SKM-1 treated with dmso at 0.1 percent for 144 hours (cell line): ENCODE data around the gene BGN.

Experiments
- DNase-seq: peaks from one replicate; lab custom pipeline; 2025; ENCODE audit not compliant: unreplicated experiment; lab: John Stamatoyannopoulos, UW

BGN gene

DNA sequence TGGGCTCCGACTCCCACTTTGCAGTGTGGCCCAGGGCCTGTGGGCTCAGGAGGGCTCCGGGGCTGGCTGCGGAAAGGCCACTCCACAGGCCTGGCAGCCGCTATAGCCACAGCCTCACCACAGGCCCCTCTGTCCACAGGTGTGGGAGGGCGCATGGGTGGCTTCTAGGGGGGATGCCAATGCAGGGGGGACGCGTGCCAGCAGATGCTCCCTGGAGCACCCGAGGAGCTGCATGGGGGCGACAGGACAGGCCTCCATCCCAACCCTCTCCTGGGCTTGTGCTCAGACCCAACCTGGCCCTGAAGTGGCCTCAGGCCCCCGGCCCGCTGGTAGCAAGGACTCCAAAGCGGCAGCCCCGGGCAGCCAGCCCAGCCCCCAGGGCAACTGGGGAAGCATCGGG is 8.0 kb downstream of the BGN start:
- DNase-seq = no peak

DNA sequence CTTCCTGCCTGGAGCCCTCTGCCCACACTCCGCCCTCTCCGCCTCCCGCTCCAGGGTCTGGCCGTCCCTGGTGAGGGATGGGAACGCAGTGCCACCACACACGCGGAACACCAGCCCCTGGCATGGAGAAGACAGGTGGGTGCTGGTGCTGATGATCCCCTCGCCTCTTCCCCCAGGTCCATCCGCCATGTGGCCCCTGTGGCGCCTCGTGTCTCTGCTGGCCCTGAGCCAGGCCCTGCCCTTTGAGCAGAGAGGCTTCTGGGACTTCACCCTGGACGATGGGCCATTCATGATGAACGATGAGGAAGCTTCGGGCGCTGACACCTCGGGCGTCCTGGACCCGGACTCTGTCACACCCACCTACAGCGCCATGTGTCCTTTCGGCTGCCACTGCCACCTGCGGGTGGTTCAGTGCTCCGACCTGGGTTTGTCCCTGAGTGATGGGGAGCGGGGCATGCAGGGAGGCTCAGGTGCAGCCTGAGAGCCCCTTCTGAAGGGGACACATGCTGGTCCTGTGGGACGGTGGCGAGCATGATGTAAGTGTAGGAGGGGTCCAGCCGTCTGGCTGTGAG is 9.8 kb downstream of the BGN start:
- no peak for DNase-seq

- DNase-seq = no peak
These were observed 10.6 kb downstream of the BGN start for GRCh38 chrX:153505361-153505760.

- peak; percentile 30 for DNase-seq
These were observed 12.9 kb downstream of the BGN start for GRCh38 chrX:153507484-153508178.

- no peak for DNase-seq
These were observed 14.8 kb downstream of the BGN start for GRCh38 chrX:153509592-153509991.

DNA sequence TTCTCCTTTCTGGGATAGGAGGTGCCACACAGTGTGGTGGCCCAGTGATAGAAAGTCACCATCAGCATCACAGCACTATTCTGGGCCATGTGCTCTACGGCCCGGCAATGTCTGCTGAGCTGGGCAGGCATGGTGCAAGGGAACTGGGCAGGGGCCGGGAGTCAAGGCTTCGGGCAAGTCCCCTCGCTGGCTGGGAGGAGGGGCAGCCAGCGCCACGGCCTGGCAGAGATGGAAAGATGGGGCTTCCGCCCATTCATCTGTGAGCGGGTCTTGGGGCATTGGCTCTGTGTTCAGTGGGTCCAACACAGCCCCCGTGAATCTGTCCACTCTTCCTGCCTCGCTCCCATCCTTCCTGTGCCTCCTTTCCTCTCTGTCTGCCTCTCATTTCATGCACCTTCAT is 15.6 kb downstream of the BGN start:
- no peak for DNase-seq

DNA sequence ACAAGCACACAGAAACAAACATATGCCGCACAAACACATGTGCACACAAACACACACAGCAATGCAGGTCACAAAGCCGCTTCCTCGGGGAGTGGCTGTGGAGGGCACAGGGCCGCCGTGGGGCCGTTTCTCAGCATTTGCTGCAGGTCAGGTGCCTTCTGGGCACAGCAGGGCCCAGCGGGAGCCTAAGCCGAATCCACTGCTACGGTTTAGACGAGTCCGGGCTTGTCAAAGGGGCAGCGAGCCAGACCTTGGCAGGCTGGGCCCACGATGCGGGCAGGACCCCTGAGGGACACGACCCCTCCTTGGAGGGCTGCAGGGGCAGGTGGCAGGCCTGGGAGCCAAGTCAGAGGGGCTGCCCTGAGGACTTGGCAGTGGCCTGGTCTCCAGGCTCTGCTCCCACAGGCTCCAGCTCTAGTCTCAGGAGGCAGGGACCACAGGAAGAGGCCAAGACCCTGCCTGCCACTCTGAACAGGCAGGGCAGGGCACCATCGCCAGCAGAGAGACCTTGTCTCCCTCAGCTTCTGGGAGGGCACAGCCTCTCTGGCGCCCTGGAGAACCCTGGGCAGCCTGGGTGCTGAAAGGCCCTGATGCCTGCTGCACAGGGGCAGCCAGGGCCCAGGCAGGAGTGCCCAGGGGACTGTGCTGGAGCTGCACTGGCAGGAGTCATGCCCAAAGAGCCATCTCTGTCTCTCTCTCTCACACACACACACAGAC is 17.2 kb downstream of the BGN start:
- no peak for DNase-seq

GRCh38 chrX:153512501-153512893 is 17.7 kb downstream of the BGN start:
- no peak for DNase-seq

DNA sequence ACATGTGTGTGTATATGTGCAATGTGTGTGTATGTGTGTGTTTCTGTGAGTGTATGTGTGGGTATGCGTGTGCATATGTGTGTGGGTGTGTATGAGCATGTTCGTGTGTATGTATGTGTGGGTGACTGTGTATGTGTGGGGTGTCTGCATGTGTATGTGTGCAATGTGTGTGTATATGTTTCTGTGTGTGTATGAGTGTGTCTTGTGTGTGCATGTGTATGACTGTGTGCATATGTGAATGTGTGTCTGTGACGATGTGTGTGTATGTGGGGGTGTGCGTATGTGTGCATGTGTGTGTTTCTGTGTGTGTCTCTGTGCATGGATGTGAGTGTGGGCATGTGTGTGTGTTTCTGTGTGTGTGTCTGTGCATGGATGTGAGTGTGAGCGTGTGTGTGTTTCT is 18.5 kb downstream of the BGN start:
- DNase-seq = no peak

- no peak for DNase-seq
These were observed 19.5 kb downstream of the BGN start for GRCh38 chrX:153514259-153514658.

DNA sequence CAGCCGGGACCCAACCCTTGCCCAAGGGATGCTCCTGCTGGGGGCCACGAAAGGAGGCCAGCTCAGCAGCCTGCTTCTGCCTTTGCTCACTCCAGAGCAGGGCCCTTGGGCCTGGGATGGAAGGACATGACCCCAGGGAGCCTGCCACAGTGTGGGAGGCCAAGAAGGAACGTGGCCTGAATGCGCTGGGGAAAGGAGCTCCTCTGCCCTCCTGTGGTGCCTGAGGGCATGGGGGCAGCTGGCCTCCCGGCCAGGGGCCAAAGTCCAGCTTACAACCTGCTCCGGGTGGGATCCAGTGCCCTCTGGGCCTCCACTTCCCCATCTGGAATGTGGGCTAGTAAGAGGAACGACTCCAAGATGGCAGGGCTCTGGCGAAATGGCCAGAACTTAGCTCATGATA is 20.7 kb downstream of the BGN start:
- DNase-seq = no peak

GRCh38 chrX:153516073-153516472 is 21.3 kb downstream of the BGN start:
- DNase-seq = no peak

DNA sequence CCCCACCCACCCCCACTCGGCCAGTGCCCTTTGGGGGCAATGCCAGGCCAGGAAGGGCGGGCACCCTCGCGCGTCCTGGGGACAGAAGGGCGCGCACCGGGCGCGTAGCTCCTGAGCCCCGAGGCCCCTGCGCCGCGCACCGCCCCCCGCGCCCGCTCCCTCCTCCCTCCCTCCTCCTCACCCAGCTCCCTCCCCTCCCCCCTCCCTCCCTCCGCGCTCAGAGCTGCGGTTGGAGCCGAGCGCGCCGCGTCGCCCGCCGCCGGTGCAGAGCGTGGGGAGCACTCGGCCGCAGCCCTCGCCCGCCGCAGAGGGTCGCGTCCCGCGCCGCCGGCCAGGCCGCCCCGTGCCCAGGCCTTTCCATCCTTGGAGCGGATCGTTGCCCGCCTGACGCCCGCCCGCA is 22.6 kb downstream of the BGN start, which contains the start of gene ATP2B3:
Gene ATP2B3, plus strand, starts transcription at position 220 of the 400 bp plus-strand sequence. CDS start 18,606 bp downstream, outside the sequence.
- no peak for DNase-seq

- DNase-seq = no peak
These were observed 23.4 kb downstream of the BGN start for GRCh38 chrX:153517946-153518834.

DNA sequence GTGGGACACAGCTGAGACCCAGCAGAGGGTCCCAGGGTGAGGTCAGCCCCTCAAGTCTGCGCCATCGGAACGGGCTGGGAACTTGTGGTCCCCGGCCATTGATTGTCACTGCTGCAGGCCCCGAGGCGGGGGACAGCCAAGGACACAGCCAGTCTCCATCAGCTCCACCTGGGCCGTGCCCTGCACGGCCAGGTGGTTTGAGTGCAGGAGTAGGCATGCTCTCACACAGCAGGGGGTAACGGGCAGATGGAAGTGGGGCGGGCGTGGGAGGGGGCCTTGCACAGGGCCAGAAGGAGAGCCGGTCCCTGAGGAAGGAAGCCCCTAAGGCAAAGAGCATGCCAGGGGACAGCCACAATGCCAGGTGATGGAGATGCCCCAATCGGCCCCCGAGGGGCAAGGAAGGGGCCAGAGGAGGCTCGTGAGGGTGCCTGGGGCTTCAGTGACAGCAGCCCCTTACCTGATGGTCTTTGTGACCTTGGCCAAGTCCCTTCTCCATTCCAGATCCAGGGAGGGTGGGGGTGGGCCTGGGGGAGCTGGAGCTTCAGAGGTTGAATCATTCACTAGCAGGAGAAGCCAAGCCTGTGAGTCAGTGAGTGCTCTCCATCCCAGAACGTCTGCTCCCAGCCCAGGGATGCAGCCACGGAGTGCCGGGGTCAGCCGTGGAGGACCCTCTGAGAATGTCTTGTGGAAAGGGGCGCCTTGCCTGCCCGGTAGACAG is 24.9 kb downstream of the BGN start:
- DNase-seq = no peak

DNA sequence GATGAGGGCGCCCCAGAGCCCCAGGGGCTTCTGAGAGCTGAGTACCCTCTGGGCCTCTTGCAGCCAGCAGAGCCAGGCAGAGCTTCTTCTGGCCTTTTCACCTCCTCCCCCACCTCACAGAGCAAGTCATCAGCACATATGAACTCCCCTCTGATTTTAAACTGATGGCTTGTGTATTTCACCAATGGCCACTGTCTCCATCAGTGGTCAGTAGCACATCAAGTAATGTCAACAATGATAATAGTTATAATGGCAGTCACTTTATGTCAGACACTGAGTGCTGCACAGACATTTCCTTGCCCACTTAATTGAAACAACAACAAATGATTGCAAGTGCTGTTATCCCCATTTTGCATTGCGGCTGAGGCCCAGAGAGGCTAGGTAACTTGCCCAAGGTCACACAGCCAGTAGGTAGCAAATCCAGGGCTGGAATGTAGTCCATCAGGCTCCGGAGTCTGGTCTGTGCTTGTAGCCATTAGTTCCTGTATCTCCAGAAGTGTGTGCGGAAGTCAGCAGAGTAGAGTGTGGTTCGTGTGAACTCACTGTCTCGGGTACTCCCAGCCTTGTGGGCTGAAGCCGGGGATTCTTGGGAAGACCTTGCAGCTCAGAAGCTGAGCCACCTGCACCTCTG is 25.6 kb downstream of the BGN start:
- DNase-seq = no peak

DNA sequence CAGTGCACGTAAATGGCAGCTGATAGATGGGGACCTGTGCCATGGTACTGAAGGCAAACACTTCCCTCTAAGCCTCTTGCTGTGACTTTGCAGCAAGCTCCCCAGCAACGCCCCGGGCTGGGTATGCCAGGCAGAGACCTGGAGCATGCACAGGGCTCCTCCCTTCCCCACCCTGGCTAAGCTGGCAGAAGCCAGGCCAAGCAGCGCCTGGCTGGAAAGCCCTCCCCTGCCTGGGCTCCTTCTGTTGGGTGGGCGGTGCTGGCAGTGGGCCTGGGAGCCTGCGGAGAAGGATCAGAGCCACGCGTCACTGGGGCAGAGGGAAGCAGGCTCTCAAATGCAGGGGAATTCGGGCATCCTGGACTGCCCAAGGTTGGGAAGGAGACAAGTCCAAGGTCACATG is 26.3 kb downstream of the BGN start:
- no peak for DNase-seq

- no peak for DNase-seq
These were observed 27.5 kb downstream of the BGN start for GRCh38 chrX:153522259-153522658.

GRCh38 chrX:153523269-153523668 is 28.5 kb downstream of the BGN start:
- no peak for DNase-seq

- DNase-seq = no peak
These were observed 29.5 kb downstream of the BGN start for GRCh38 chrX:153524234-153524633.
